ENCODE data around the gene GALNTL6.
A peak's percentile ranks its signal among the peaks of the same experiment; 100 is the strongest.
"Not testable (repeated sequence)": the region's sequence is repeated elsewhere in the genome, so short reads cannot be mapped to it uniquely, and the experiment has no call there.

The GALNTL6 gene

GRCh38 chr4:172666711-172667368, 853.6 kb downstream of the GALNTL6 start:
- ATAC-seq, result no peak
- no peak for DNase-seq

GRCh38 chr4:172674811-172675210, 861.6 kb downstream of the GALNTL6 start:
- ATAC-seq, result no peak
- DNase-seq, result no peak

- DNase-seq (no peak), ATAC-seq (no peak)
Measured at GRCh38 chr4:172675232-172675631, 862.0 kb downstream of the GALNTL6 start.

- DNase-seq, result no peak
- no peak for ATAC-seq
Measured at GRCh38 chr4:172680691-172681090, 867.5 kb downstream of the GALNTL6 start.

DNA sequence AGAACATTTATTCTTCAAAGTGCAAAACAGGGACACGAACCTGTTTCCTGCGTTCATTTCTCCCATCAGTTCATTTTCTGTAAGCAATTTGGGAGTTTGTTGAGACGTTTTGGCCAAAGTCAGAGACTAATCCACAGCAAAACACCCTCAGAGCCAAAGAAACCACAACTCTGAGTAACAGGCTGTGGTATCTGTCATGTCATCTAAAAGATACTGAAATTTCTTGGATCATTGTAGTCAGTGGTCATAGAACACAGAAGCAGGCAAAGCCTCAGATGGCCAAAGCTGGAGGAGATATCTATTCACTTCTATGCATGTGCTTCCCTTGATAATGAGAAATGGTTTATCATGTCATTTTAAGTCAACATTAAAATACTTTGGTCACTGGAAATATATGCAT, 869.8 kb downstream of the GALNTL6 start:
- ATAC-seq, result no peak
- DNase-seq, result no peak

DNA sequence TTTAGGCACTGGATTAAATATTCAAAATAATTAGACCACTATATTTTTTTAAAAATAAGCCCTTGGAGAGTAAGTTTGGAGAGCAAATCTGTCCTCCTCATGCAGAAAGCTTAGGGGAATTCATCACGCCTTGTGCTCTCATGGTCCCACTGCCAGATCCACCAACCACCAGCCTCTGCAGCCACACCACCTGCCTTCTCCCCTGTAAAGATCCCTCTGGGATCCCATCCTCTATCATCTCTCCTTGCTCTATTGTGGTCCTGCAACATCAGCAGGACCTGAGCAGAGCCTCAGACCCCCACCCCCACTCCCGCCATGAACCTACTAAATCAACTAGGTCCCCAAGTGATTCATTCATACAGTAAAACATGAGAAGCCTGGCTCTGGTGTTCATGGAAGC, 872.8 kb downstream of the GALNTL6 start:
- DNase-seq, result no peak
- no peak for ATAC-seq

DNA sequence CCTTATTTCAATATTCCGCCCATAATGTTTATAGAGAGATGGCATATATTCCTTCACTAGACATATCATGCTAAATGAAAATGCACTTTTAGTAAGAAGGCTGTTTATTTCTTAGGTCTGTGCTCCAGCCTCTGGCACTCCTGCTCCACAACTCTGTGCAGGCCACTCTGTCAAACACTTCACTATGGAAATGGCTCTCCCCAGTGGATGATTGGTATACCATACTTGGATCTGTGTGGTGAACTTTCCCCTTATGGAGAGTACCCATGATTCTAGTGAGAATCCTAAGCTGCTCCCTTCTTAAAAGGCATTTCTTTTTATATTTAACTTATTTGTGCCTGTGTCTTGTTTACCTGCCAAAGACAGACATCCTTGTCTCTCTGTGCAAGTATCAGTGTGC, 875.3 kb downstream of the GALNTL6 start:
- DNase-seq (no peak), ATAC-seq (no peak)

DNA sequence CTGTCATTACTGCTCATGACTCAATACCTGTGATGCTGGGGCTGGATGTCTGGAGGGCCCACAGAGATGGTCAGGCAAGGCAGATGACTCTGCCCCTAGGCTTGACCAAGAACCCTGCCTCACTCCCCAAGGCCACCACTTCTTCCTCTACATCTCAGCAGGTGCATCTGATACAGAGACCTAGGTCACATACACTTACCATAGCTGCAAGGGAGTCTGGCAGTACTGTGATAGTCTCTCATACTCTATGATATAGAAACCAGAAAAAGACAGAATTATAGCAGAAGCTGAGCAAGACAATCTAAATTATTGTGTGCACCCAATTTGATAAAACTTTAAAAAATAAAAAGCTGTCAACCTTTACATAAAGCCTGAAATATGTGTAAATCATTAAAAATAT, 878.3 kb downstream of the GALNTL6 start:
- ATAC-seq (no peak), DNase-seq (no peak)

GRCh38 chr4:172692701-172693100, 879.5 kb downstream of the GALNTL6 start:
- no peak for DNase-seq
- no peak for ATAC-seq

GRCh38 chr4:172698256-172698655, 885.1 kb downstream of the GALNTL6 start:
- ATAC-seq (no peak), DNase-seq (no peak)

DNA sequence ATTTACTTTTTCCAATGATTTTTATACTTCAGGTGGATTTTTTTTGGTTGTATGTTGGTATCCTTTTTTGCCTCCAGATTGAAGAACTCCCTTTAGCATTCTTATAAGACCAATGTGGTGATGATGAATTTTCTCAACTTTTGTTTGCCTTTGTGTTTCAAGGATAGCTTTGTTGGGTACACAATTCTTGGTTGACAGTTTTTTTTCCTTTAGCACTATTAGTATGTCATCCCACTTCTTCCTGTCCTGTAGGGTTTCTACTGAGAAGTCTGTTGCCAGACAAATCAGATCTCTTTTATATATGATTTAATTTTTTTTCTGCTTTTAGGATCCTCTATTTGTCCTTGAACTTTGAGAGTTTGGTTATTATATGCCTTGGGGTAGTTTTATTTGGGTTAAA, 892.4 kb downstream of the GALNTL6 start:
- no peak for DNase-seq
- no peak for ATAC-seq

- ATAC-seq, result no peak
- no peak for DNase-seq
Measured at GRCh38 chr4:172706000-172706399, 892.8 kb downstream of the GALNTL6 start.

DNA sequence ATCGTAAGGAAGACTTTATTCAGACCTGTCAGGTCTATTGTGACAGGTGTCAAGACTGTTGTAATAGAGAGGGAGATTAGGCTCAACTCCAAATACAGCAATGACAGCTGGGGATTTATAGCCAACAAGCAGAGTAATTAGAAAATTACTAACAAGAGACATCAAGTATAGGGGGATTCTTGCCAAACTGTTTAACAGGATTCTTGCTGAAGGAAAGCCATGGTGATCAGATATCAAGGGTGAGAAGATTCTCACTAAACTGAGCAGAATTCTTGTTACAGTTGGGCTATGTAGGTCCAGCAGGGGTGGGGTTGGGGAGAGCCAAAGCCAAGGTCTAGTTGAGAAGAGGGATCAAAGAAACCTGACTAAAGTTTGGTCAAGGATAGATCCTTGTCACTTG, 894.4 kb downstream of the GALNTL6 start:
- DNase-seq (no peak), ATAC-seq (no peak)

- ATAC-seq (no peak), DNase-seq (no peak)
Measured at GRCh38 chr4:172708184-172708583, 895.0 kb downstream of the GALNTL6 start.

- DNase-seq (no peak), ATAC-seq (no peak)
Measured at GRCh38 chr4:172709376-172709775, 896.2 kb downstream of the GALNTL6 start.

DNA sequence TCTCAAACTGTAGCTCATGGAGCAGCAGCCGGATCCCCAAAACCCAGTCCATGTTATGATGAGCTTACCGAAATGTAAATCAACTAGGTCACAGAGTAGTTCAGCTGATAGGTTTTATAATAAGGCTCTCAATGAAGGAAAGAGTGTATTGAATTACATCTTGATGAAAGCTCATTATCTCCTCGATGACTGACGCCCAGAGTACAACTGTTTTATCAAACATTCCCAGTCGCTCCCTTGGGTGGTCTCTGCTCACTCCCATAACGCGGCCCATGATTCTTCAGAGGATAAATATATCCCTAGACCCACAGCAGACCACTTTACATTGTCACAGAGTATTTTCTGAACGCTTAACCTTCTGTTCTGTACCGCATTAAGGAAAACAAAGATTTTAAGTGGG, 903.1 kb downstream of the GALNTL6 start:
- DNase-seq (no peak), ATAC-seq (no peak)

DNA sequence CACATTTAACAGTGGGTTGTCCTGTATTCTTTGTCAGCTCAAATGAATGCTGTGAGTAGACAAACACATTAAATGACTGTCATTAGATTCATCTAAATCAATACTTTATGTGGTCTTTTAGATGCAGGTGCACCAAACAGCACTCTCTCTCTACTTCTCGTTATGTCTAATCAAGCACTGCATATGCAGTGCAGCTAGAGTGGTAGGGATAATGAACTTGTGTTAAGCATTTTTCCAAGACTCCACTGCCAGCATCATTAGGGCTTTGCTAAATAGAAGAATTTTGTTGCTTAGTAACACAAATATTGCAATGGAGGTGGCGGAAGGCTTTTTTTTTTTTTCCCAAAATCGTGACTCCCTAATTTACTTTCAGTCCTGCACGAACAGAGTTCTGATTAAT, 908.5 kb downstream of the GALNTL6 start:
- no peak for ATAC-seq
- DNase-seq, result no peak

- ATAC-seq (no peak), DNase-seq (no peak)
Measured at GRCh38 chr4:172725581-172725980, 912.4 kb downstream of the GALNTL6 start.

DNA sequence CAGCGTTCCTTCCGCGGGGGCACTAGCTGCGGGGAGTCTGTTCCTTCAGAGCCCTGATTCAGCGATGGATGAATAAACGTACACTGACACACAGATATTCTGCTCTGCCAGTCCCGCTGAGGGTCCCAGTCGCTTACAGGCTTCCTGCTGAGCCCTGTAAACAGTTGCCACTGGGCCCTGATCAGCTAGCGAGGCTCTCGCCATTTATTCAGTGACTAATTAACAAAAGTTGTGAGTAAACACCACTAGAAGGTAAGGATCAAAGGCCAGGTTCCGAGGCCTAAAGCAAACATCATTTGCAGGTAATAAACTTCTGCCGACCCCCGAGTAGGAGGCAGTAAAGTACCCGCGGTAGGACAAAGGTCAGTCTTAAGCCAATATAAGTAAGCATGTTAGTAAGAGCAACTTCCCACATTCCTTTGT, 912.8 kb downstream of the GALNTL6 start:
- DNase-seq (no peak), ATAC-seq (no peak)

GRCh38 chr4:172727631-172728030, 914.4 kb downstream of the GALNTL6 start:
- no peak for ATAC-seq
- DNase-seq, result no peak

DNA sequence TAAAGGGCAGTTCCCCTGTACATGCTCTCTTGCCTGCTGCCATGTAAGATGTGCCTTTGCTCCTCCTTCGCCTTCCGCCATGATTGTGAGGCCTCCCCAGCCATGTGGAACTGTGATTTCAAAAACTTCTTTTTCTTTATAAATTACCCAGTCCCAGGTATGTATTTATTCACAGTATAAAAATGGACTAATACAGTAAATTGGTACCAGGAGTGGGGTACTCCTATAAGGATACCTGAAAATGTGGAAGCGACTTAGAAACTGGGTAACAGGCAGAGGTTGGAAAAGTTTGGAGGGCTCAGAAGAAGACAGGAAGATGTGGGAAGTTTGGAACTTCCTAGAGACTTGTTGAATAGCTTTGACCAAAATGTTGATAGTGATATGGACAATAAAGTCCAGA, 920.4 kb downstream of the GALNTL6 start:
- DNase-seq, ATAC-seq: not testable (repeated sequence)

GRCh38 chr4:172734555-172734954, 921.4 kb downstream of the GALNTL6 start:
- ATAC-seq, result no peak
- no peak for DNase-seq

GRCh38 chr4:172736046-172736445, 922.8 kb downstream of the GALNTL6 start:
- DNase-seq (no peak), ATAC-seq (no peak)

- peak; percentile 36 for ATAC-seq
- DNase-seq, result no peak
Measured at GRCh38 chr4:172740434-172740833, 927.2 kb downstream of the GALNTL6 start.

- DNase-seq (no peak), ATAC-seq (peak; percentile 84)
Measured at GRCh38 chr4:172750910-172751309, 937.7 kb downstream of the GALNTL6 start.

All from stimulated activated naive CD8-positive, alpha-beta T cell treated with anti-CD3 and anti-CD28 coated beads, Interleukin-15, Interleukin-2, amounts not matched to agents 100 U/mL and 50 U/mL, for 24 hours (primary cell).